ENCODE data around the gene AIG1.

The AIG1 gene

GRCh38 chr6:143191361-143191760, 130.7 kb downstream of the AIG1 start:
- Histone ChIP-seq H3K9me3 (ENCODE audit: low read length) (no peaks in the 10 kb centered on the region), H3K9me2 (ENCODE audit: low read depth, low read length) (no peaks in the 10 kb centered on the region), H3K79me2 (ENCODE audit: insufficient read depth, low read length) (no peaks in the 10 kb centered on the region), H3K27me3 (ENCODE audit: insufficient read depth, low read length) (no peaks in the 10 kb centered on the region), H4K20me1 (ENCODE audit: insufficient read depth, low read length) (no peaks in the 10 kb centered on the region), H3K27ac (ENCODE audit: low read depth, low read length, poor library complexity, severe bottlenecking) (no peak overlapping the region), H2AFZ (ENCODE audit: low read length) (no peak overlapping the region), H3K36me3 (ENCODE audit: insufficient read depth, low read length) (no peaks in the 10 kb centered on the region), H3K4me1 (ENCODE audit: insufficient read depth, low read length, severe bottlenecking) (no peaks in the 10 kb centered on the region), H3F3A (ENCODE audit: insufficient read depth, low read length) (no peaks in the 10 kb centered on the region), H3K9ac (ENCODE audit: low read length) (no peak overlapping the region), H3K4me3 (ENCODE audit: low read depth, low read length, poor library complexity, severe bottlenecking) (no peak overlapping the region), H3K4me2 (ENCODE audit: low read length) (no peak overlapping the region)
- TF ChIP-seq CTCF (IDR thresholded peaks at IDR 0.05; ENCODE audit: low read length) (no peak), EZH2 (IDR thresholded peaks at IDR 0.05; ENCODE audit: borderline replicate concordance, low read length) (no peak)

GRCh38 chr6:143192766-143193165, 132.1 kb downstream of the AIG1 start:
- no peaks in the 10 kb centered on the region for H3K4me1 ChIP-seq (ENCODE audit: insufficient read depth, low read length, severe bottlenecking)
- no peaks in the 10 kb centered on the region for H3K9me2 ChIP-seq (ENCODE audit: low read depth, low read length)
- no peaks in the 10 kb centered on the region for H3K79me2 ChIP-seq (ENCODE audit: insufficient read depth, low read length)
- H3K4me3 ChIP-seq (ENCODE audit: low read depth, low read length, poor library complexity, severe bottlenecking), result no peak overlapping the region
- TF ChIP-seq EZH2 (IDR thresholded peaks at IDR 0.05; ENCODE audit: borderline replicate concordance, low read length) (no peak), CTCF (IDR thresholded peaks at IDR 0.05; ENCODE audit: low read length) (no peak)
- no peaks in the 10 kb centered on the region for H3K9me3 ChIP-seq (ENCODE audit: low read length)
- H3K36me3 ChIP-seq (ENCODE audit: insufficient read depth, low read length), result no peaks in the 10 kb centered on the region
- H4K20me1 ChIP-seq (ENCODE audit: insufficient read depth, low read length), result no peaks in the 10 kb centered on the region
- no peak overlapping the region for H3K4me2 ChIP-seq (ENCODE audit: low read length)
- H3K27me3 ChIP-seq (ENCODE audit: insufficient read depth, low read length), result no peaks in the 10 kb centered on the region
- H3K9ac ChIP-seq (ENCODE audit: low read length), result no peak overlapping the region
- H3K27ac ChIP-seq (ENCODE audit: low read depth, low read length, poor library complexity, severe bottlenecking), result no peak overlapping the region
- H2AFZ ChIP-seq (ENCODE audit: low read length), result no peak overlapping the region
- no peaks in the 10 kb centered on the region for H3F3A ChIP-seq (ENCODE audit: insufficient read depth, low read length)

- H3K27ac ChIP-seq (ENCODE audit: low read depth, low read length, poor library complexity, severe bottlenecking), result no peak overlapping the region
- H2AFZ ChIP-seq (ENCODE audit: low read length), result no peak overlapping the region
- H3K4me3 ChIP-seq (ENCODE audit: low read depth, low read length, poor library complexity, severe bottlenecking), result no peak overlapping the region
- no peaks in the 10 kb centered on the region for H4K20me1 ChIP-seq (ENCODE audit: insufficient read depth, low read length)
- no peak for TF ChIP-seq CTCF (IDR thresholded peaks at IDR 0.05; ENCODE audit: low read length)
- no peak for TF ChIP-seq EZH2 (IDR thresholded peaks at IDR 0.05; ENCODE audit: borderline replicate concordance, low read length)
- H3K9ac ChIP-seq (ENCODE audit: low read length), result no peak overlapping the region
- no peaks in the 10 kb centered on the region for H3K79me2 ChIP-seq (ENCODE audit: insufficient read depth, low read length)
- H3K9me2 ChIP-seq (ENCODE audit: low read depth, low read length), result no peaks in the 10 kb centered on the region
- no peak overlapping the region for H3K4me2 ChIP-seq (ENCODE audit: low read length)
- no peaks in the 10 kb centered on the region for H3K4me1 ChIP-seq (ENCODE audit: insufficient read depth, low read length, severe bottlenecking)
- H3K9me3 ChIP-seq (ENCODE audit: low read length), result no peaks in the 10 kb centered on the region
- H3K36me3 ChIP-seq (ENCODE audit: insufficient read depth, low read length), result no peaks in the 10 kb centered on the region
- H3K27me3 ChIP-seq (ENCODE audit: insufficient read depth, low read length), result no peaks in the 10 kb centered on the region
- H3F3A ChIP-seq (ENCODE audit: insufficient read depth, low read length), result no peaks in the 10 kb centered on the region
Observed at GRCh38 chr6:143193571-143194094, 132.9 kb downstream of the AIG1 start.

Data from OCI-LY1 (cell line).